HG02973 (cell line): ENCODE results near the gene DEPDC5.

ENCODE experiments used
- ATAC-seq: cut with Tn5 transposase; IDR thresholded peaks from one replicate; pipeline ENCODE4 v1.9.1; 2021; ENCODE audit warnings: moderate library complexity; ENCODE audit not compliant: unreplicated experiment

The DEPDC5 gene

DNA sequence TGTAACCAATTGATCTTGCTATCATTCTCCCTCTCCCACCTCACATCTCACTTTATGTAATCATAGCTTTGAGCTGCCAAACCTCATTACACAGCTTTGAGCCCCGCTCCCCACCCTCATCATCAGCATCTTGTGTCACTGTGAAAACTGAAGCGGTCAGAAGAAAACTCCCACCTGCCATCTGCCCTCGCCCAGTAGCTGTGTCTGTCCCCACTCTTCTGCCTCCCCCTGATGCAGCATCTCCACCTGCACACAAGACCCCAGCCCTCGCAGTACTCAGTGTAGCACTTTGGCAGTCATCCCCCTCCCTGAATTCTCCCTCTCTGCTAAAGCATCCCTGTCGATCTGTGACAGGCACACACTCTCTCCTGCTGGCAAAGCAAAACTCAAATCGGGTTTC is 130.2 kb downstream of the DEPDC5 start:
- ATAC-seq: no peak

DNA sequence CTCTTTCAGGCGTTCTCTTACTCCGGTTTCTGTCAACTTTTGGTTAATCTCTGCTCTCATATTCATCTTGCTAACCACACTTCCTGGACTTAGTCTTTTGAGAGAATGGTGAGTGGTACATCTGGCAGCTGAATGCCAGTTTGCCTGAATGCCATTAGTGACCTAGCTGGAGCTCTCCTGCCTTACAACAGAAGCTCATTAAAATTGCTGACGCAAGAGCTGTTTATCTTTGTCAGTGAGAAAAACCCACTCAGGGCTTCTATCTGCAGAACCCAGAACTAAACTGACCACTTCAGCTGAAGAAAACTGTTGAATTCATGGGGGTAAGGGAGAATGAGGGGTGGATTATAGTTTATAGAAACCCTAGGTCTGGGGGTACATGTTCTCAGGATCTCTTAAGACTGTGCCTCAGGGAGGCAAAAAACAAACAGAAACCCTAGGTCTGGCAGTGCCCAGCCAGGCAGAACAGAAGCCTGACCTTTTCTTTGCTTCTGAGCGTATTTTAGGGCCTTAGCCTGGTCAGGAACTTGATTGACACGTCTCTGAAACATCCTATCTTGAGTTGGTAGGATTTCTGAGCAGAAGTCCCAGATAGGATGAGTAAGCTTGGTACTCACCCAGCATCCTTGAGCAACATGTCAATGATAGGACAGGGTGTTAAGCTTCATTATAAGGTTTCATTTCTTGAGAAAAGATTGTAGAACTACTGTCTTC is 137.7 kb downstream of the DEPDC5 start:
- ATAC-seq: no peak

GRCh38 chr22:31892080-31892433 is 138.2 kb downstream of the DEPDC5 start:
- ATAC-seq: no peak

DNA sequence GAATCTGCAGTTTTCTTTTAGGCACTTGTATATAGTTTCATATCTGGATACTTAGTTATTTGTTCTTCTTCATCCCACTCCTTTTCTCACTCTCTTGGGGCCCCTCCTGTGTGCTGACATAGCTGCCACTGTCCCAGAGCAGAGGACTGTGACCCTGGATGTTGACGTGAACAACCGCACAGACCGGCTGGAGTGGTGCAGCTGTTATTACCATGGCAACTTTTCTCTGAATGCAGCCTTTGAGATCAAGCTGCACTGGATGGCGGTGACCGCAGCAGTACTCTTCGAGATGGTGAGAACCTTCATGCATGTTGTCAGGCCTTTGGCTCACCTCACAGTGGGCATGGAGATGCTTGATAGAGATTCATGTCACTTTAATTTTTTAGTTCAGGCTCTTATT is 139.6 kb downstream of the DEPDC5 start:
- ATAC-seq: no peak

GRCh38 chr22:31895411-31896123 is 141.7 kb downstream of the DEPDC5 start:
- no peak for ATAC-seq

DNA sequence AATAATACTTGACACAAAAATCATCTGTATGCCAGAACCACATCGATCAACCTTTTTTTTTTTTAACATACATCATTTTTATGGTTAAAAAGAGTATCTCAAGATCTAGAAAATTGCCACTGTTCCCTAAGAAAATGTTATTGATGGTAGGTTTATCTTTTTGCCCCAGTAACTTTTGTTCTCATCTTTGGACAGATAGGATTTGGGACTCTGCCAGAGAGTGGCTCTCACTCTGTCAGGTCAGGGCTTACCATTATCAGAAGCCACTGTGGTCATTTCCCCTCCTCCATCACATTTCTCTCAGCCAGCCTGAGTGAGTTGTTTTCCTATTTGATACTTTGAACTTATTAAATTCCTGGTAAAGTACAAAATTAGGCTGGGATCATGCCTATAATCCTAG is 142.7 kb downstream of the DEPDC5 start:
- no peak for ATAC-seq

GRCh38 chr22:31897842-31898805 is 144.3 kb downstream of the DEPDC5 start:
- no peak for ATAC-seq

DNA sequence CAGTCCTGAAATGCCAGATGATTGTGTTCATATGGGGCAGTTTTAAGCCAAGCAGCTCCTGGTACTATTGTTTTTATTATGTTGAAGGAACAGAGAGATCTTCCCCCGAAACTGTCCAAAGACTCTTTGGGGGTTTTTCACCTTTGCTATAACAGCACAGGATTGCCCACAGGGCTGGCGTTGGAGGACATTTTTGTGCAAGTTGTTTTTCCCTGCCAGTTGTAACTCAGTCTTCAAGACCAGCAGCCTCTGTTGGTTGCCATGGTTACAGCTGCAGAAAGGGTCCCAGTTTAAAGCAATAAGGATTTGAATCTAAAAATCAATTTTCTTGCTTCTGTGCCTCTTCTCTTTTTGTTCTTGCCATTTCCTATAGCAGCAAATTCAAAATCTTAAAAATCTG is 145.1 kb downstream of the DEPDC5 start:
- ATAC-seq: no peak

- no peak for ATAC-seq
These were observed 145.8 kb downstream of the DEPDC5 start for GRCh38 chr22:31899669-31900068.

GRCh38 chr22:31901388-31902137 is 147.7 kb downstream of the DEPDC5 start:
- ATAC-seq: no peak

DNA sequence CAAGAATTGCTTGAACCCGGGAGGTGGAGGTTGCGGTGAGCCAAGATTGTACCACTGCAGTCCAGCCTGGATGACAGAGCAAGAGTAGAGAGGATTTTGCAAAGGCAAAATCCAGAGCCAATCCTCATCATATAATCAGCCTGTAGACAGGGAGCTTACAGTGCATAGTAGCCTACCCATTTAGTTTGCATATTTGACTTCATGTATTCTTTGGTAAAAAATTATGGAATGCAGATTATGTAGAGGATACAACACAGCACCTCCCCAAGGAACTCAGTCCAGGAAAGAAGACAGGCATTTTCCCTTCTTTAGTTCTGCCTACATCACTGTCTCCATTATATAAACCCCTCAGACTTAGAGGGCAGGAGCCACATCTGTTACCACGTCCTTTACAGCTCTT is 150.8 kb downstream of the DEPDC5 start:
- ATAC-seq: no peak

GRCh38 chr22:31905356-31905755 is 151.5 kb downstream of the DEPDC5 start:
- ATAC-seq: no peak

- ATAC-seq: no peak
These were observed 152.3 kb downstream of the DEPDC5 start for GRCh38 chr22:31906086-31906485.

DNA sequence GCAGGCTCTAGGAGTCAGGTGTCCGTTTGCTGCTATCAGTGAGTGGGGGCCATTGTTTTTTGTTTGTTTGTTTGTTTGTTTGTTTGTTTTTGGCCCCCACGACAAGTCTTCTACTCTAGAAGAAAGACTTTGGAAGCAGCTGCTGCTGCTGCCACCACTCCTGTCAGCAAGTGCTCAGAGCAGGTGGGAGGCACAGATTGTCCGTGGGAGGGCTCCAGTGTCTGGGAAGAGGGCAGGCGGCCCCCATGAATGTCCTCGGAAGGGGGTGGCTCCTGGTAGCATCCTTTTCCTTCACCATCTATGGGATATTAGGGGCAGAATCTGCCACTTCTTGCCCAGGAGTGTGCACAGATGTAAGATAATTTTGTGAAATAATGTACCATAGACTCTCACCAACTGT is 152.8 kb downstream of the DEPDC5 start:
- ATAC-seq: no peak

- no peak for ATAC-seq
These were observed 156.2 kb downstream of the DEPDC5 start for GRCh38 chr22:31909977-31910376.

GRCh38 chr22:31911565-31912406 is 158.0 kb downstream of the DEPDC5 start:
- ATAC-seq: no peak

DNA sequence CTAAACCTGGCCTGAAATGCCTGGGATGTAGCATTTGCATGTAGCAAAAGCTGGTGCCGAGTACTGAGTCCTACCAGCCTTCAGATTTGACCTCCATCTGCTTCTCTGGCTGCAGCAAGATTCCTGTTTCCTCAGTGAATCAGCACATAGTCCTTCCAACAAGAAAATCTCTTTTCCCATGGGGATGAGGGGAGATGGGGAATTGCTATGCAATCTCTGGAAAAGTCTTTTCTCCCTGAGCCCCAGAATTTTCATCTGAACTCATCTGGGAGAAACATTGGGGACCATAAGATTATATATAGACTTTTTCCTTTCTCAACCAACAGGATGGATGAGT is 158.6 kb downstream of the DEPDC5 start:
- ATAC-seq: no peak

DNA sequence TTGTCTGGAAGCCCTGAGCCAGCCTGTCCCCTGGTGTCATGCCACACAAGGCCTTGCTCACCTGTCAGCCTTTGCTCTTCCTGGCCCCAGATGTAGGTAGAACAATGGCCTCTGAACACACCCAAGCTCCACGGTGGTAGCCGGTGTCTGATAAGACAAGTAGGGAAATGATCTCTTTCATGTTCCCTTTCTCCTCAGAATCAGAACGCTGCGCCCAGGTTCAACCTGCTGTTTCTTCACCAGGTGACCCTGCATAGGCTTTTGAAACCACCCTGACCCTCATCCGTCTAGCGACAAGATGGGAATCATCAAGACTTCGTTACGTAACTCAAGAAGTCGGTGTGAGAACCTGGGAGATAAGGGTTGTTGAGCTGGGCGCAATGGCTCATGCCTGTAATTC is 161.8 kb downstream of the DEPDC5 start:
- no peak for ATAC-seq

GRCh38 chr22:31917227-31917921 is 163.6 kb downstream of the DEPDC5 start:
- no peak for ATAC-seq

DNA sequence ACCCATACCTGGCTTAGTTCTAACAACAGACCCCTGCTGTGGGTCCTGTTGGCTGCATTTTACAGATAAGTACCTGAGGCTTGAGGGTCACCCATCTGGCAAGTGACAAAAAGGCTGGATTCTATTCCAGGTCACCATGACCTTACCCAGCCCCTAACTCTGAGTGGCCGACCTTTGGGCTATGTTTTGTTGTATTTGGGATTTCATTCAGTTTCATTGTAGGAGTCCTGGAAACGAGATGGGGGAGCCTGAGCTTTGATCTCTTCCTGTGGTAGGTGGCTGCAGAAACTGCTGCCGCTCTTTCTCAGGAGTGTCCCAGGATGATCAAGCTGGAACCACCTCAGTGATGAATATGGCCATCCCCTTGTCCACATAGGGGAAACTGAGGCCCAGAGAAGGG is 165.9 kb downstream of the DEPDC5 start:
- ATAC-seq: no peak
